Effector CD8-positive, alpha-beta T cell (primary cell): ENCODE results near the gene CORO2B.
"Not testable (repeated sequence)": the region's sequence is repeated elsewhere in the genome, so short reads cannot be mapped to it uniquely, and the experiment has no call there.

Source experiments
- DNase-seq: peaks from one replicate; lab custom pipeline; 2025; lab: John Stamatoyannopoulos, UW

Gene CORO2B

GRCh38 chr15:68668926-68669600 is 90.3 kb downstream of the CORO2B start:
- DNase-seq = no peak

GRCh38 chr15:68672251-68672650 is 93.5 kb downstream of the CORO2B start:
- DNase-seq = no peak

GRCh38 chr15:68672781-68673205 is 94.0 kb downstream of the CORO2B start:
- no peak for DNase-seq

GRCh38 chr15:68674975-68675374 is 96.2 kb downstream of the CORO2B start:
- DNase-seq = no peak

- no peak for DNase-seq
Observed at GRCh38 chr15:68676011-68676605, 97.3 kb downstream of the CORO2B start.

GRCh38 chr15:68676926-68677325 is 98.1 kb downstream of the CORO2B start:
- no peak for DNase-seq

- DNase-seq = no peak
Observed at GRCh38 chr15:68677996-68678395, 99.2 kb downstream of the CORO2B start.

GRCh38 chr15:68678746-68679145 is 100.0 kb downstream of the CORO2B start:
- DNase-seq = no peak

GRCh38 chr15:68679161-68679560 is 100.4 kb downstream of the CORO2B start:
- DNase-seq = no peak

GRCh38 chr15:68679961-68680371 is 101.2 kb downstream of the CORO2B start:
- no peak for DNase-seq

- not testable (repeated sequence) for DNase-seq
Observed at GRCh38 chr15:68680756-68681155, 102.0 kb downstream of the CORO2B start.

- no peak for DNase-seq
Observed at GRCh38 chr15:68681836-68682235, 103.0 kb downstream of the CORO2B start.

GRCh38 chr15:68682330-68682729 is 103.5 kb downstream of the CORO2B start:
- no peak for DNase-seq

- no peak for DNase-seq
Observed at GRCh38 chr15:68683026-68683425, 104.2 kb downstream of the CORO2B start.

GRCh38 chr15:68683551-68683950 is 104.8 kb downstream of the CORO2B start:
- no peak for DNase-seq

GRCh38 chr15:68684476-68684875 is 105.7 kb downstream of the CORO2B start:
- DNase-seq = no peak

- DNase-seq = no peak
Observed at GRCh38 chr15:68687136-68687735, 108.4 kb downstream of the CORO2B start.

- DNase-seq = no peak
Observed at GRCh38 chr15:68691705-68692104, 112.9 kb downstream of the CORO2B start.

GRCh38 chr15:68693071-68693470 is 114.3 kb downstream of the CORO2B start:
- no peak for DNase-seq

GRCh38 chr15:68694111-68694510 is 115.3 kb downstream of the CORO2B start:
- DNase-seq = no peak

- DNase-seq = no peak
Observed at GRCh38 chr15:68695061-68695595, 116.3 kb downstream of the CORO2B start.

- DNase-seq = no peak
Observed at GRCh38 chr15:68696414-68697363, 117.9 kb downstream of the CORO2B start.
